ENCODE measurements around the gene DNAJB8.

The DNAJB8 gene

GRCh38 chr3:128426128-128426921 lies 40.4 kb downstream of the DNAJB8 start:
- peak; percentile 1 to 34 for DNase-seq (ENCODE audit: low read depth in 2 of 2)

- no peak for DNase-seq (ENCODE audit: low read depth in 2 of 2)
Measured at GRCh38 chr3:128425846-128426127, 40.9 kb downstream of the DNAJB8 start.

GRCh38 chr3:128425142-128425845 lies 41.4 kb downstream of the DNAJB8 start:
- no peak for DNase-seq (ENCODE audit: low read depth in 2 of 2)

GRCh38 chr3:128424508-128425069 lies 42.1 kb downstream of the DNAJB8 start:
- no peak for DNase-seq (ENCODE audit: low read depth in 2 of 2)

- no peak for DNase-seq (ENCODE audit: low read depth in 2 of 2)
Measured at GRCh38 chr3:128423525-128424147, 43.1 kb downstream of the DNAJB8 start.

GRCh38 chr3:128422762-128423524 lies 43.7 kb downstream of the DNAJB8 start:
- DNase-seq (ENCODE audit: low read depth in 2 of 2), result no peak

GRCh38 chr3:128421966-128422365 lies 44.7 kb downstream of the DNAJB8 start:
- no peak for DNase-seq (ENCODE audit: low read depth in 2 of 2)

- no peak for DNase-seq (ENCODE audit: low read depth in 2 of 2)
Measured at GRCh38 chr3:128421439-128421836, 45.3 kb downstream of the DNAJB8 start.

GRCh38 chr3:128420720-128421438 lies 45.8 kb downstream of the DNAJB8 start:
- no peak for DNase-seq (ENCODE audit: low read depth in 2 of 2)

GRCh38 chr3:128420289-128420688 lies 46.4 kb downstream of the DNAJB8 start:
- DNase-seq (ENCODE audit: low read depth in 2 of 2), result no peak

GRCh38 chr3:128419311-128419710 lies 47.4 kb downstream of the DNAJB8 start:
- no peak for DNase-seq (ENCODE audit: low read depth in 2 of 2)

- no peak for DNase-seq (ENCODE audit: low read depth in 2 of 2)
Measured at GRCh38 chr3:128418900-128419299, 47.8 kb downstream of the DNAJB8 start.

- no peak for DNase-seq (ENCODE audit: low read depth in 2 of 2)
Measured at GRCh38 chr3:128416578-128417211, 50.0 kb downstream of the DNAJB8 start.

- no peak for DNase-seq (ENCODE audit: low read depth in 2 of 2)
Measured at GRCh38 chr3:128415773-128416577, 50.7 kb downstream of the DNAJB8 start.

GRCh38 chr3:128415200-128415772 lies 51.4 kb downstream of the DNAJB8 start:
- DNase-seq (ENCODE audit: low read depth in 2 of 2), result no peak

- no peak for DNase-seq (ENCODE audit: low read depth in 2 of 2)
Measured at GRCh38 chr3:128413413-128414205, 53.1 kb downstream of the DNAJB8 start.

GRCh38 chr3:128413003-128413370 lies 53.7 kb downstream of the DNAJB8 start:
- DNase-seq (ENCODE audit: low read depth in 2 of 2), result no peak

Measured in stimulated activated CD8-positive, alpha-beta memory T cell treated with anti-CD3 and anti-CD28 coated beads, Interleukin-7, amount 100 ng/mL, for 4 hours (primary cell).